HL-60 (cell line): ENCODE results near the gene PLS3.
A peak's percentile ranks its signal among the peaks of the same experiment; 100 is the strongest.

Experiments used
- DNase-seq, 2 experiments: peaks; one replicate each; pipeline ENCODE4 v3.0.0-alpha.2; 2010 to 2020; ENCODE audit warnings: low read depth in 1 of 2, low spot score in 1 of 2
- H3K27ac ChIP-seq: fragments of 250-450 bp; sonication (Bioruptor Pico); replicated peaks from 2 replicates; pipeline ENCODE4 v1.5.1; 2020; ENCODE audit warnings: mild to moderate bottlenecking, moderate library complexity
- H3K27me3 ChIP-seq: fragments of 250-450 bp; sonication (Bioruptor Pico); 2 replicates; pipeline ENCODE4 v1.5.1; 2021; ENCODE audit warnings: mild to moderate bottlenecking, moderate library complexity; ENCODE audit not compliant: insufficient read depth, poor library complexity, severe bottlenecking
- H3K4me3 ChIP-seq: replicated peaks from 2 replicates; pipeline ENCODE4 v1.5.1; 2011; ENCODE audit warnings: mild to moderate bottlenecking, control low read depth, low read length; ENCODE audit not compliant: insufficient read depth
- CTCF ChIP-seq: IDR thresholded peaks from one replicate; pipeline ENCODE4 v1.5.1; 2011; ENCODE audit warnings: low read length, control low read depth, inconsistent platforms; ENCODE audit not compliant: insufficient read depth
- GABPA ChIP-seq: IDR thresholded peaks from 2 replicates; pipeline ENCODE4 v1.6.1; 2012; ENCODE audit warnings: low read depth
- POLR2AphosphoS5 ChIP-seq: IDR thresholded peaks from 2 replicates; pipeline ENCODE4 v1.6.1; 2012; ENCODE audit warnings: low read depth
- REST ChIP-seq: IDR thresholded peaks from 2 replicates; pipeline ENCODE4 v1.6.1; 2012; ENCODE audit warnings: low read depth; ENCODE audit not compliant: insufficient replicate concordance
- SPI1 ChIP-seq: IDR thresholded peaks from 2 replicates; pipeline ENCODE4 v1.6.1; 2012; ENCODE audit warnings: low read depth, mild to moderate bottlenecking, borderline replicate concordance

The PLS3 gene

GRCh38 chrX:115689931-115690330, 129.0 kb downstream of the PLS3 start:
- DNase-seq: no peak
- no peak for TF ChIP-seq REST
- TF ChIP-seq GABPA: no peak
- TF ChIP-seq CTCF: no peak
- no peak for TF ChIP-seq SPI1
- no peak for TF ChIP-seq POLR2AphosphoS5
- H3K27ac ChIP-seq: no peak overlapping the region
- H3K27me3 ChIP-seq: no peaks in the 10 kb centered on the region
- H3K4me3 ChIP-seq: no peak overlapping the region

- no peak overlapping the region for H3K27ac ChIP-seq
- TF ChIP-seq REST (no peak), POLR2AphosphoS5 (no peak), GABPA (no peak), SPI1 (no peak), CTCF (peak; percentile 35)
- H3K27me3 ChIP-seq: no peaks in the 10 kb centered on the region
- peak in 1 of 2 experiments; percentile 35 for DNase-seq
- no peak overlapping the region for H3K4me3 ChIP-seq
Observed at GRCh38 chrX:115690511-115691216, 129.7 kb downstream of the PLS3 start.

- Histone ChIP-seq H3K4me3 (no peak overlapping the region), H3K27ac (no peak overlapping the region), H3K27me3 (no peaks in the 10 kb centered on the region)
- TF ChIP-seq GABPA (no peak), SPI1 (no peak), POLR2AphosphoS5 (no peak), CTCF (no peak), REST (no peak)
- DNase-seq: no peak
Observed at GRCh38 chrX:115693476-115693875, 132.5 kb downstream of the PLS3 start.
